Endodermal cell (in vitro differentiated cells): ENCODE data around the gene SPN. TPM values are rescaled to one million over a fixed set of nuclear protein-coding genes. Genes with fewer than 3 reads are reported as not detected.
"Not testable (repeated sequence)": the region's sequence is repeated elsewhere in the genome, so short reads cannot be mapped to it uniquely, and the experiment has no call there.

Source experiments
- DNase-seq: peaks from one replicate; pipeline ENCODE4 v3.0.0-alpha.2; 2017
- H3K27ac ChIP-seq: 2 replicates; pipeline ENCODE4 v1.5.1; 2013; ENCODE audit warnings: mild to moderate bottlenecking, low read depth, low read length, moderate library complexity
- H3K27me3 ChIP-seq: 2 replicates; pipeline ENCODE4 v1.6.1; 2013; ENCODE audit warnings: mild to moderate bottlenecking, low read length, moderate library complexity; ENCODE audit not compliant: insufficient read depth, control insufficient read depth, poor library complexity, severe bottlenecking
- H3K36me3 ChIP-seq: 2 replicates; pipeline ENCODE4 v1.7.0; 2013; ENCODE audit warnings: mild to moderate bottlenecking, low read length, moderate library complexity; ENCODE audit not compliant: control insufficient read depth, insufficient read depth
- H3K4me1 ChIP-seq: one replicate; pipeline ENCODE4 v1.7.0; 2013; ENCODE audit warnings: low read length; ENCODE audit not compliant: control insufficient read depth, insufficient read depth
- H3K4me3 ChIP-seq: 2 replicates; pipeline ENCODE4 v1.5.1; 2013; ENCODE audit warnings: mild to moderate bottlenecking, low read length, moderate library complexity
- H3K9ac ChIP-seq: 2 replicates; pipeline ENCODE4 v1.6.1; 2013; ENCODE audit warnings: mild to moderate bottlenecking, low read length, moderate library complexity; ENCODE audit not compliant: poor library complexity, severe bottlenecking; ENCODE audit errors: extremely low read depth
- H3K9me3 ChIP-seq: 2 replicates; pipeline ENCODE4 v1.6.1; 2013; ENCODE audit warnings: mild to moderate bottlenecking, low read length, moderate library complexity; ENCODE audit not compliant: control insufficient read depth
- H3K27ac Mint-ChIP-seq: 2 replicates; pipeline ENCODE4 v1.8.0; 2020; ENCODE audit warnings: mixed read lengths
- H3K27me3 Mint-ChIP-seq: 2 replicates; pipeline ENCODE4 v1.8.0; 2021; ENCODE audit warnings: mild to moderate bottlenecking, mixed read lengths; ENCODE audit not compliant: insufficient read depth
- H3K36me3 Mint-ChIP-seq: 2 replicates; pipeline ENCODE4 v1.8.0; 2020; ENCODE audit warnings: low read depth, mixed read lengths
- H3K4me1 Mint-ChIP-seq: 2 replicates; pipeline ENCODE4 v1.8.0; 2020; ENCODE audit warnings: mixed read lengths
- H3K4me3 Mint-ChIP-seq: 2 replicates; pipeline ENCODE4 v1.8.0; 2020; ENCODE audit warnings: mild to moderate bottlenecking, moderate library complexity, mixed read lengths
- H3K9me3 Mint-ChIP-seq: 2 replicates; pipeline ENCODE4 v1.8.0; 2020; ENCODE audit warnings: mild to moderate bottlenecking, mixed read lengths
- CTCF ChIP-seq: fragments of 200-600 bp; sonication (generic); conservative IDR thresholded peaks from 2 replicates; pipeline ENCODE4 v1.5.0; 2021; ENCODE audit warnings: antibody characterized with exemption, mild to moderate bottlenecking
- WGBS, 2 experiments: methylation state at CpG; one replicate each; pipeline versions ENCODE4 v1.1.5 to v1.1.7; 2013; ENCODE audit warnings: missing lambda C conversion rate in 2 of 2, mixed read lengths in 1 of 2; ENCODE audit not compliant: insufficient coverage in 1 of 2, insufficient read length in 1 of 2; 5-methylcytosine and 5-hydroxymethylcytosine counted together
- total RNA-seq, 2 donors: library from RNA; stranded (reverse); fragmentation: NEBNext Ultra II Directional in 1 of 2; extraction: Animal tissue kit (Norgen Biotek cat#: 25700) in 1 of 2; gene quantifications; 2 replicates in 1 of 2; 3 replicates in 1 of 2; pipeline ENCODE4 v1.2.1, GENCODE V29; 2021

Gene SPN
- total RNA-seq, 2 donors from 2014 or later: 0.86 TPM; not detected in 1

- no peak overlapping the region for H3K9ac ChIP-seq
- 92 to 93% methylated on average over 2 to 3 of the region's 3 CpGs for WGBS, 2 experiments
- no peaks in the 10 kb centered on the region for H3K36me3 Mint-ChIP-seq
- no peak for TF ChIP-seq CTCF
- H3K4me1 ChIP-seq: no peaks in the 10 kb centered on the region
- no peaks in the 10 kb centered on the region for H3K9me3 Mint-ChIP-seq
- no peak overlapping the region for H3K27ac ChIP-seq
- H3K9me3 ChIP-seq: no peaks in the 10 kb centered on the region
- H3K27me3 ChIP-seq: no peaks in the 10 kb centered on the region
- DNase-seq: no peak
- peaks cover 16% of the 10 kb centered on the region for H3K4me1 Mint-ChIP-seq
- no peaks in the 10 kb centered on the region for H3K36me3 ChIP-seq
- no peaks in the 10 kb centered on the region for H3K27me3 Mint-ChIP-seq
- no peak overlapping the region for H3K27ac Mint-ChIP-seq
- no peak overlapping the region for H3K4me3 ChIP-seq
- H3K4me3 Mint-ChIP-seq: no peak overlapping the region
These were observed 702 bp downstream of the SPN start for GRCh38 chr16:29663807-29664090.

- H3K4me1 ChIP-seq: no peaks in the 10 kb centered on the region
- Mint-ChIP-seq H3K4me1 (peaks cover 16% of the 10 kb centered on the region), H3K4me3 (no peak overlapping the region), H3K27ac (no peak overlapping the region), H3K36me3 (no peaks in the 10 kb centered on the region), H3K9me3 (no peaks in the 10 kb centered on the region), H3K27me3 (no peaks in the 10 kb centered on the region)
- H3K4me3 ChIP-seq: no peak overlapping the region
- TF ChIP-seq CTCF: no peak
- no peak overlapping the region for H3K27ac ChIP-seq
- H3K27me3 ChIP-seq: no peaks in the 10 kb centered on the region
- DNase-seq: peak; percentile 48
- no peaks in the 10 kb centered on the region for H3K9me3 ChIP-seq
- H3K9ac ChIP-seq: no peak overlapping the region
- WGBS, 2 experiments: 92 to 94% methylated on average over 22 to 35 of the region's 35 CpGs
- no peaks in the 10 kb centered on the region for H3K36me3 ChIP-seq
These were observed 1.3 kb downstream of the SPN start for GRCh38 chr16:29664091-29664921.

- Mint-ChIP-seq H3K27me3 (no peaks in the 10 kb centered on the region), H3K4me3 (no peak overlapping the region), H3K4me1 (peaks cover 16% of the 10 kb centered on the region), H3K27ac (no peak overlapping the region), H3K9me3 (no peaks in the 10 kb centered on the region), H3K36me3 (no peaks in the 10 kb centered on the region)
- Histone ChIP-seq H3K9me3 (no peaks in the 10 kb centered on the region), H3K27ac (no peak overlapping the region), H3K36me3 (no peaks in the 10 kb centered on the region), H3K9ac (no peak overlapping the region), H3K27me3 (no peaks in the 10 kb centered on the region), H3K4me1 (no peaks in the 10 kb centered on the region), H3K4me3 (no peak overlapping the region)
- peak; percentile 53 for DNase-seq
- 86 to 89% methylated on average over 9 to 15 of the region's 15 CpGs for WGBS, 2 experiments
- TF ChIP-seq CTCF: no peak
These were observed 2.4 kb downstream of the SPN start for GRCh38 chr16:29665294-29666077.

GRCh38 chr16:29667322-29667610 is 4.2 kb downstream of the SPN start:
- DNase-seq, H3K27me3 ChIP-seq, H3K27me3 Mint-ChIP-seq, H3K27ac Mint-ChIP-seq, H3K36me3 ChIP-seq, H3K4me1 ChIP-seq, H3K9me3 Mint-ChIP-seq, H3K9me3 ChIP-seq, H3K36me3 Mint-ChIP-seq: not testable (repeated sequence)
- peaks cover 18% of the 10 kb centered on the region for H3K4me1 Mint-ChIP-seq
- H3K27ac ChIP-seq: peak overlapping the region; percentile 93
- H3K9ac ChIP-seq: peak overlapping the region; percentile 41
- 87 to 89% methylated on average over 4 to 6 of the region's 6 CpGs for WGBS, 2 experiments
- peak overlapping the region; percentile 80 for H3K4me3 ChIP-seq
- peak overlapping the region; percentile 52 for H3K4me3 Mint-ChIP-seq
